H9 (cell line): ENCODE results near the gene UGT1A7. TPM values are rescaled to one million over a fixed set of nuclear protein-coding genes. Genes with fewer than 3 reads are reported as not detected.

Experiments
- DNase-seq: peaks from one replicate; pipeline ENCODE4 v3.0.0-alpha.2; 2017
- H2AFZ ChIP-seq: one replicate; pipeline ENCODE4 v1.6.1; 2013; ENCODE audit warnings: mild to moderate bottlenecking, low read length, control low read depth, moderate library complexity
- H2AK5ac ChIP-seq: 2 replicates; pipeline ENCODE4 v1.6.1; 2013; ENCODE audit warnings: low read length, control low read depth, mixed read lengths; ENCODE audit not compliant: insufficient read length
- H2BK120ac ChIP-seq: one replicate; pipeline ENCODE4 v1.6.1; 2013; ENCODE audit warnings: low read depth, mild to moderate bottlenecking, low read length, control low read depth, inconsistent platforms; ENCODE audit not compliant: poor library complexity, severe bottlenecking
- H2BK12ac ChIP-seq: 2 replicates; pipeline ENCODE4 v1.6.1; 2013; ENCODE audit warnings: low read length, control low read depth, mixed read lengths, low read depth; ENCODE audit not compliant: insufficient read length
- H2BK15ac ChIP-seq: 2 replicates; pipeline ENCODE4 v1.6.1; 2013; ENCODE audit warnings: low read depth, low read length, control low read depth
- H2BK20ac ChIP-seq: one replicate; pipeline ENCODE4 v1.6.1; 2013; ENCODE audit warnings: low read depth, mild to moderate bottlenecking, low read length, control low read depth, inconsistent platforms; ENCODE audit not compliant: poor library complexity, severe bottlenecking
- H2BK5ac ChIP-seq: 2 replicates; pipeline ENCODE4 v1.6.1; 2013; ENCODE audit warnings: low read length, control low read depth, mixed read lengths; ENCODE audit not compliant: insufficient read length
- H3K14ac ChIP-seq: 2 replicates; pipeline ENCODE4 v1.6.1; 2013; ENCODE audit warnings: low read length, control low read depth; ENCODE audit not compliant: insufficient read depth
- H3K18ac ChIP-seq: 2 replicates; pipeline ENCODE4 v1.6.1; 2013; ENCODE audit warnings: low read depth, mild to moderate bottlenecking, mixed read lengths, low read length, control low read depth; ENCODE audit not compliant: insufficient read length
- H3K23ac ChIP-seq: 2 replicates; pipeline ENCODE4 v1.6.1; 2013; ENCODE audit warnings: low read length, control low read depth, mixed read lengths, low read depth; ENCODE audit not compliant: insufficient read length
- H3K23me2 ChIP-seq: 2 replicates; pipeline ENCODE4 v1.6.1; 2013; ENCODE audit warnings: low read depth, mild to moderate bottlenecking, mixed read lengths, low read length, control low read depth; ENCODE audit not compliant: insufficient read length, poor library complexity, severe bottlenecking
- H3K27ac ChIP-seq: 2 replicates; pipeline ENCODE4 v1.5.1; 2013; ENCODE audit warnings: low read length, control low read depth, mixed read lengths, low read depth; ENCODE audit not compliant: insufficient read length
- H3K27me3 ChIP-seq: 2 replicates; pipeline ENCODE4 v1.6.1; 2013; ENCODE audit warnings: low read length, control low read depth, inconsistent platforms; ENCODE audit not compliant: insufficient read depth
- H3K4ac ChIP-seq: 2 replicates; pipeline ENCODE4 v1.6.1; 2013; ENCODE audit warnings: low read depth, mild to moderate bottlenecking, control low read depth, inconsistent platforms, low read length, moderate library complexity
- H3K4me1 ChIP-seq: 2 replicates; pipeline ENCODE4 v1.6.1; 2013; ENCODE audit warnings: low read length, control low read depth, inconsistent platforms; ENCODE audit not compliant: insufficient read depth
- H3K4me2 ChIP-seq: 2 replicates; pipeline ENCODE4 v1.6.1; 2013; ENCODE audit warnings: low read length, control low read depth, mixed read lengths; ENCODE audit not compliant: insufficient read length, insufficient read depth
- H3K56ac ChIP-seq: 2 replicates; pipeline ENCODE4 v1.6.1; 2013; ENCODE audit warnings: low read depth, mild to moderate bottlenecking, mixed read lengths, low read length, control low read depth; ENCODE audit not compliant: insufficient read length
- H3K79me1 ChIP-seq: 2 replicates; pipeline ENCODE4 v1.6.1; 2013; ENCODE audit warnings: low read depth, mild to moderate bottlenecking, moderate library complexity, low read length, control low read depth, inconsistent platforms; ENCODE audit not compliant: insufficient read depth, poor library complexity, severe bottlenecking
- H3K79me2 ChIP-seq: 2 replicates; pipeline ENCODE4 v1.6.1; 2013; ENCODE audit warnings: low read length, control low read depth, inconsistent platforms; ENCODE audit not compliant: insufficient read depth
- H3K9ac ChIP-seq: 2 replicates; pipeline ENCODE4 v1.6.1; 2013; ENCODE audit warnings: low read length, control low read depth, mixed read lengths; ENCODE audit not compliant: insufficient read length; ENCODE audit errors: extremely low read depth
- H3K9me3 ChIP-seq: one replicate; pipeline ENCODE4 v1.6.1; 2013; ENCODE audit warnings: low read depth, low read length, inconsistent platforms; ENCODE audit not compliant: control insufficient read depth
- H3T11ph ChIP-seq: one replicate; pipeline ENCODE4 v1.6.1; 2013; ENCODE audit warnings: mild to moderate bottlenecking, low read length, control low read depth, inconsistent platforms
- H4K20me1 ChIP-seq: one replicate; pipeline ENCODE4 v1.6.1; 2013; ENCODE audit not compliant: control insufficient read depth, insufficient read length, insufficient read depth
- H4K5ac ChIP-seq: 2 replicates; pipeline ENCODE4 v1.6.1; 2013; ENCODE audit warnings: low read depth, mild to moderate bottlenecking, mixed read lengths, low read length, control low read depth; ENCODE audit not compliant: insufficient read length
- H4K8ac ChIP-seq: replicated peaks from 2 replicates; pipeline ENCODE4 v1.6.1; 2013; ENCODE audit warnings: low read length, control low read depth, mixed read lengths, low read depth; ENCODE audit not compliant: insufficient read length
- H4K91ac ChIP-seq: 2 replicates; pipeline ENCODE4 v1.6.1; 2013; ENCODE audit warnings: low read depth, mild to moderate bottlenecking, moderate library complexity, mixed read lengths, low read length, control low read depth; ENCODE audit not compliant: insufficient read length
- H3K27ac Mint-ChIP-seq, 3 experiments: 2 replicates in 2 of 3; 3 replicates in 1 of 3; pipeline ENCODE4 v1.8.0; 2020 to 2021; ENCODE audit warnings: mixed read lengths in 3 of 3, mild to moderate bottlenecking in 1 of 3, moderate library complexity in 1 of 3
- H3K27me3 Mint-ChIP-seq: 2 replicates; pipeline ENCODE4 v1.8.0; 2021; ENCODE audit warnings: low read depth, mild to moderate bottlenecking, moderate library complexity, mixed read lengths
- H3K36me3 Mint-ChIP-seq, 3 experiments: 2 replicates in 2 of 3; 3 replicates in 1 of 3; pipeline ENCODE4 v1.8.0; 2020 to 2021; ENCODE audit warnings: low read depth in 3 of 3, mixed read lengths in 3 of 3; ENCODE audit not compliant: insufficient read depth in 1 of 3
- H3K4me1 Mint-ChIP-seq, 2 experiments: 2 replicates each; pipeline ENCODE4 v1.8.0; 2020; ENCODE audit warnings: mixed read lengths in 2 of 2
- H3K4me3 Mint-ChIP-seq, 2 experiments: 2 replicates in 1 of 2; 3 replicates in 1 of 2; pipeline ENCODE4 v1.8.0; 2020 to 2021; ENCODE audit warnings: mild to moderate bottlenecking in 2 of 2, mixed read lengths in 2 of 2, moderate library complexity in 1 of 2
- H3K9me3 Mint-ChIP-seq, 2 experiments: 2 replicates in 1 of 2; 3 replicates in 1 of 2; pipeline ENCODE4 v1.8.0; 2020; ENCODE audit warnings: mild to moderate bottlenecking in 2 of 2, mixed read lengths in 2 of 2, moderate library complexity in 1 of 2
- WGBS: extraction: QIAGEN DNeasy Blood & Tissue Kit; methylation state at CpG from one replicate; pipeline ENCODE4 v1.1.7; 2013; ENCODE audit warnings: missing lambda C conversion rate, low lambda C conversion rate, mixed read lengths; ENCODE audit not compliant: insufficient read length; ENCODE audit errors: extremely low coverage; 5-methylcytosine and 5-hydroxymethylcytosine counted together
- total RNA-seq: library from RNA; stranded (reverse); gene quantifications from 2 replicates; pipeline ENCODE4 v1.2.1, GENCODE V29; 2021
- TF ChIP-seq, protein P1 (sequence below): fragments of 200-600 bp; sonication (generic); conservative IDR thresholded peaks from 3 replicates; pipeline ENCODE4 v1.8.0; 2021; ENCODE audit warnings: antibody characterized with exemption, mild to moderate bottlenecking

UGT1A7 gene
- total RNA-seq, 1 experiment from 2014 or later, result not detected

DNA sequence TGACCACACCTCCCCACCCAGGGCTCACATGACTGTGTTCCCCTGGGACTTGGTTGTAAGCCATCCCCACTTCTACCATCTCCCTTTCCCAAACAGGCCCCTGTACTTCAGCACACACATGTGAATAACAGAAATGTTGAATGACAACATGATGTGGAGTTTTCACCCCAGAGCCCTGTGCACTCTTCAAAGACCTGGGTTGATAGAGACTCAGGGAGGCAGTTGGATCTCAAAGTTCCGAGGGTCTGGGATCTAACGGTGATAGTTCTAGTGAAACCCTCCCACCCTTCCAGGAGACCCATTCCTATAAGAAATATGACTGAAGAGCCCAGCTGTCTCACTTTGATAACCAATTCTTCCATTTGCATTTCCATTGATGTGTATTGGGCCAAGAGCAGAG, 96.3 kb downstream of the UGT1A7 start, which contains the start of gene MROH2A:
Gene MROH2A, plus strand, starts transcription at position 301 of the 400 bp plus-strand sequence. CDS start 1,029 bp downstream, outside the sequence.
- no peak within 1 kb of the TSS for H3K4ac ChIP-seq
- no peak within 1 kb of the TSS for H2AFZ ChIP-seq
- no peaks in the 10 kb centered on the region for H3K79me1 ChIP-seq
- no peak within 1 kb of the TSS for H3K27ac ChIP-seq
- H3K27me3 Mint-ChIP-seq, result peaks cover 9% of the 10 kb centered on the region; the same call in 1 of the 2 replicates
- H3K4me2 ChIP-seq, result no peak within 1 kb of the TSS
- no peaks in the 10 kb centered on the region for H3K79me2 ChIP-seq
- H3K4me1 Mint-ChIP-seq, result no peaks in the 10 kb centered on the region
- no peak within 1 kb of the TSS for H2BK5ac ChIP-seq
- TF ChIP-seq, protein P1, sequence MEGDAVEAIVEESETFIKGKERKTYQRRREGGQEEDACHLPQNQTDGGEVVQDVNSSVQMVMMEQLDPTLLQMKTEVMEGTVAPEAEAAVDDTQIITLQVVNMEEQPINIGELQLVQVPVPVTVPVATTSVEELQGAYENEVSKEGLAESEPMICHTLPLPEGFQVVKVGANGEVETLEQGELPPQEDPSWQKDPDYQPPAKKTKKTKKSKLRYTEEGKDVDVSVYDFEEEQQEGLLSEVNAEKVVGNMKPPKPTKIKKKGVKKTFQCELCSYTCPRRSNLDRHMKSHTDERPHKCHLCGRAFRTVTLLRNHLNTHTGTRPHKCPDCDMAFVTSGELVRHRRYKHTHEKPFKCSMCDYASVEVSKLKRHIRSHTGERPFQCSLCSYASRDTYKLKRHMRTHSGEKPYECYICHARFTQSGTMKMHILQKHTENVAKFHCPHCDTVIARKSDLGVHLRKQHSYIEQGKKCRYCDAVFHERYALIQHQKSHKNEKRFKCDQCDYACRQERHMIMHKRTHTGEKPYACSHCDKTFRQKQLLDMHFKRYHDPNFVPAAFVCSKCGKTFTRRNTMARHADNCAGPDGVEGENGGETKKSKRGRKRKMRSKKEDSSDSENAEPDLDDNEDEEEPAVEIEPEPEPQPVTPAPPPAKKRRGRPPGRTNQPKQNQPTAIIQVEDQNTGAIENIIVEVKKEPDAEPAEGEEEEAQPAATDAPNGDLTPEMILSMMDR, result no peak
- H3T11ph ChIP-seq, result no peak within 1 kb of the TSS
- H3K4me1 ChIP-seq, result no peaks in the 10 kb centered on the region
- no peak within 1 kb of the TSS for H3K14ac ChIP-seq
- H3K36me3 Mint-ChIP-seq, result peaks cover 1 to 4% (median 3%) of the 10 kb centered on the region in 3 experiments; a peak in 4 of 7 replicates
- H3K23ac ChIP-seq, result no peak within 1 kb of the TSS
- no peak within 1 kb of the TSS for H3K56ac ChIP-seq
- no peaks in the 10 kb centered on the region for H3K27me3 ChIP-seq
- H2BK12ac ChIP-seq, result no peak within 1 kb of the TSS
- H3K9ac ChIP-seq, result no peak within 1 kb of the TSS
- H3K27ac Mint-ChIP-seq, result no peak within 1 kb of the TSS
- peaks cover 4% of the 10 kb centered on the region for H3K9me3 ChIP-seq
- no CpG with 5 or more reads among the region's 2 CpGs for WGBS
- H3K23me2 ChIP-seq, result no peaks in the 10 kb centered on the region
- no peaks in the 10 kb centered on the region for H4K20me1 ChIP-seq
- no peak within 1 kb of the TSS for H4K5ac ChIP-seq
- no peak within 1 kb of the TSS for H2BK20ac ChIP-seq
- no peak within 1 kb of the TSS for H4K8ac ChIP-seq
- no peak for DNase-seq
- peaks cover 14 to 21% of the 10 kb centered on the region in 2 experiments; a peak in 4 of 5 replicates for H3K9me3 Mint-ChIP-seq
- H3K18ac ChIP-seq, result no peak within 1 kb of the TSS
- no peak within 1 kb of the TSS for H3K4me3 Mint-ChIP-seq
- H2BK15ac ChIP-seq, result no peak within 1 kb of the TSS
- H4K91ac ChIP-seq, result no peak within 1 kb of the TSS
- no peak within 1 kb of the TSS for H2AK5ac ChIP-seq
- H2BK120ac ChIP-seq, result no peak within 1 kb of the TSS
